ENCODE results near the gene SH3GL3. TPM values are rescaled to one million over a fixed set of nuclear protein-coding genes. Genes with fewer than 3 reads are reported as not detected.
A peak's percentile ranks its signal among the peaks of the same experiment; 100 is the strongest.

SH3GL3 gene
- total and polyA plus RNA-seq, 2 of the 8 experiments (the other 6 are each of a cell fraction or from before 2014, with no cell fraction given), result 14.1 to 19.1 TPM

DNA sequence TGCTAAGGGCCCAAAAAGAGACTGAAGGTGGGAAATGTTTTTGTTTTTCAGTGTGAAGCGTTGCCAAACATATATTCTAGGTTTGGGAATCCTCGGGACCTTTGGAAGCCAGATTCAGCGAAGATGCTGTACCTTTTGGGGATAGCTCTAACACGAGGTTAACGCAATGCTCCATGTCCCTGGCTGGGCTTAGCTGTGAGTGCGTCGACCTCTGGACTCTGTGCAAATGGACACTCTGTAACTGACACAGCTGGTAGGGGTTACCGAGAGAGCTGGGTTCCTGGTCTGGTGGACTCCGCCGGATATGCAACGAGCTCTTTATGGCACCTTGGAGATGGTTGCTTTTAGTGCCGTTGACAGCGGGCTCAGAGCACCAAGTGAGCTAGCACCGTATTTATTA is 724 bp upstream of the SH3GL3 start:
- H3K9me3 ChIP-seq (ENCODE audit: insufficient read depth in 2 of 2, low read depth in 1 of 2, low read length in 1 of 2), result no peaks in the 10 kb centered on the region
- H3K27ac ChIP-seq (ENCODE audit: low read depth, low read length), result no peak overlapping the region
- no peak overlapping the region; the same call in 1 of the 2 replicates for H2BK5ac ChIP-seq (ENCODE audit: low read depth, low read length)
- peak overlapping the region; percentile 48 to 80 (median 70); a peak in 7 of 8 replicates for H3K4me3 ChIP-seq (ENCODE audit: extremely low read depth in 1 of 4, insufficient read depth in 2 of 4, low read depth in 3 of 4, low read length in 4 of 4)
- H3K18ac ChIP-seq (ENCODE audit: extremely low read depth, low read length), result no peak overlapping the region
- no peak overlapping the region for H4K91ac ChIP-seq (replicated peaks; ENCODE audit: insufficient read length, low read length)
- H3K9ac ChIP-seq (replicated peaks in 1 of 4; ENCODE audit: extremely low read depth in 1 of 4, low read depth in 3 of 4, low read length in 3 of 4), result no peak overlapping the region
- 0 out of 2 replicates have a peak overlapping the region, but pooled peaks have one; percentile 99 for H2BK15ac ChIP-seq (ENCODE audit: low read length)
- H2BK12ac ChIP-seq (ENCODE audit: low read depth, low read length), result peak overlapping the region; percentile 83; the same call in 1 of the 2 replicates
- H2BK20ac ChIP-seq (ENCODE audit: low read length), result 0 out of 2 replicates have a peak overlapping the region, but pooled peaks have one; percentile 72
- no peaks in the 10 kb centered on the region for H3K79me1 ChIP-seq (ENCODE audit: low read depth, low read length)
- 0 out of 2 replicates have a peak overlapping the region, but pooled peaks have one; percentile 23 for H2AFZ ChIP-seq (ENCODE audit: low read length)
- H3K36me3 ChIP-seq (ENCODE audit: control insufficient read depth in 2 of 4, insufficient read depth in 4 of 4, low read length in 3 of 4), result no peaks in the 10 kb centered on the region
- H3K4me1 ChIP-seq (replicated peaks in 1 of 4; ENCODE audit: control insufficient read depth in 3 of 4, insufficient read depth in 4 of 4, low read length in 3 of 4), result peaks cover 0 to 9% (median 4%) of the 10 kb centered on the region in 4 experiments; a peak in 4 of 7 replicates
- no peak overlapping the region for H3K4ac ChIP-seq (replicated peaks; ENCODE audit: insufficient read length, low read depth, low read length)
- H2BK120ac ChIP-seq (replicated peaks; ENCODE audit: low read depth, low read length), result no peak overlapping the region
- peaks cover 13% of the 10 kb centered on the region for H3K23me2 ChIP-seq (ENCODE audit: low read depth, low read length)
- no peak for FAIRE-seq
- WGBS, 2 experiments (ENCODE audit: extremely low coverage in 1 of 2, insufficient coverage in 1 of 2, insufficient read length in 1 of 2, insufficient replicate concordance in 2 of 2, low coverage in 1 of 2, low lambda C conversion rate in 2 of 2, missing lambda C conversion rate in 1 of 2), result 82% methylated on average over 14 of the region's 14 CpGs; no CpG with 5 or more reads in 1 of the 2 experiments
- no peak for TF ChIP-seq CEBPB (IDR thresholded peaks at IDR 0.05; ENCODE audit: low read depth, low read length)
- no peak for TF ChIP-seq EP300 (IDR thresholded peaks at IDR 0.05; ENCODE audit: borderline replicate concordance in 1 of 2, low read depth in 2 of 2, low read length in 2 of 2)
- no peak for TF ChIP-seq CTBP2 (IDR thresholded peaks at IDR 0.05; ENCODE audit: borderline replicate concordance, insufficient read depth, insufficient read length, low read length)
- TF ChIP-seq CBX5 (IDR thresholded peaks at IDR 0.05; ENCODE audit: low read depth, low read length), result no peak
- TF ChIP-seq RFX5 (IDR thresholded peaks at IDR 0.05; ENCODE audit: borderline replicate concordance, low read depth, low read length), result no peak
- no peak for TF ChIP-seq TEAD4 (IDR thresholded peaks at IDR 0.05; ENCODE audit: low read depth, low read length)
- TF ChIP-seq TCF12 (IDR thresholded peaks at IDR 0.05; ENCODE audit: low read depth, low read length), result no peak
- TF ChIP-seq RAD21 (IDR thresholded peaks at IDR 0.05 in 1 of 2, conservative IDR thresholded peaks at IDR 0.05 in 1 of 2; ENCODE audit: low read depth in 2 of 2, low read length in 2 of 2), result no peak
- CTCF ChIA-PET (ENCODE audit: partially characterized antibody), result interaction anchor here (0.6 to 9.0 kb wide), 31 partner anchors 10 to 593 kb away, joined by 3 to 168 read pairs (median 4); no protein-coding TSS in a partner anchor
- peaks cover 0 to 9% of the 10 kb centered on the region in 2 experiments for H4K20me1 ChIP-seq (replicated peaks in 1 of 2; ENCODE audit: control insufficient read depth in 1 of 2, insufficient read depth in 2 of 2, low read length in 2 of 2)
- no peak overlapping the region for H4K5ac ChIP-seq (ENCODE audit: insufficient read length, low read depth, low read length)
- no peak overlapping the region for H3K14ac ChIP-seq (ENCODE audit: insufficient read length)
- H3K56ac ChIP-seq (replicated peaks; ENCODE audit: insufficient read length, low read depth, low read length), result no peak overlapping the region
- no peak overlapping the region for H3K23ac ChIP-seq (ENCODE audit: insufficient read length)
- 0 out of 2 replicates have a peak overlapping the region, but pooled peaks have one; percentile 26 for H4K8ac ChIP-seq (ENCODE audit: extremely low read depth, insufficient read depth, low read length)
- H2AK5ac ChIP-seq (ENCODE audit: low read depth, low read length), result 0 out of 2 replicates have a peak overlapping the region, but pooled peaks have one; percentile 24
- peaks cover 0 to 21% of the 10 kb centered on the region in 2 experiments; a peak in 2 of 4 replicates for H3K79me2 ChIP-seq (ENCODE audit: control insufficient read depth in 1 of 2, insufficient read depth in 2 of 2, low read length in 2 of 2)
- POLR2A ChIA-PET (ENCODE audit: partially characterized antibody), result interaction anchor here (0.7 to 2.6 kb wide), 11 partner anchors 11 to 238 kb away, joined by 3 to 9 read pairs (median 3); no protein-coding TSS in a partner anchor
- peaks cover 0 to 11% (median 7%) of the 10 kb centered on the region in 4 experiments; a peak in 5 of 7 replicates for H3K27me3 ChIP-seq (replicated peaks in 1 of 4; ENCODE audit: control insufficient read depth in 3 of 4, extremely low read depth in 1 of 4, insufficient read depth in 3 of 4, low read length in 3 of 4)
- DNase-seq (ENCODE audit: low read depth in 1 of 2, low spot score in 2 of 2), result no peak
- peak overlapping the region; percentile 80 to 98 for H3K4me2 ChIP-seq (ENCODE audit: insufficient read depth in 1 of 2, low read depth in 2 of 2, low read length in 2 of 2)

All from H1 (cell line).